Thyroid gland (tissue), 4 donors: ENCODE results near the gene PRRG3.

Source experiments
- POLR2A ChIP-seq, 2 donors: fragments of 450-650 bp; IDR thresholded peaks; one replicate each; pipeline ENCODE4 v1.6.1; 2017; ENCODE audit warnings: antibody characterized with exemption in 2 of 2, mild to moderate bottlenecking in 2 of 2, moderate library complexity in 1 of 2
- TF ChIP-seq, protein P1 (sequence below), 6 experiments: fragments of 200-600 bp in 3 of 6; fragments of 450-650 bp in 3 of 6; sonication (generic) in 3 of 6; IDR thresholded peaks; one replicate each; pipeline ENCODE4 v1.5.1; 2016 to 2019; ENCODE audit warnings: antibody characterized with exemption in 6 of 6, mild to moderate bottlenecking in 2 of 6, inconsistent platforms in 1 of 6, moderate library complexity in 1 of 6

DNA sequence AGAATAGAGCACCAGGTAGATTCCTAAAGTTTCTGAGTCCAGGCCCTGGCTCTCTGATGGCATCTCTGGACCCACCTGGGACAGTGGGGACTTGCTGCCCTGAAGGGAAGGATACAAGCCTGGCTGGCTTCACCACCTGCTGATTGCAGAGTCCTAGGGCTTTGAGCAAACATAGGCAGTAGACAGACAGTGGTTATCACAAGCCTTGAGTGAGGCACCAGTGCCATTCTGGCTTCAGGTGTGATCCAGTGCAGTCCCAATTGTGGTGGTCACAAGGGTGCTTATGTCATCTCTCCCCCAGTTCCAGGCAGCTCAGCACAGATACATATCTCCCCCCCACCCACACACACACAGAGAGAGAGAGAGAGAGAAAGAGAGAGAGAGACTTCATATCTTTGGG is 6.6 kb upstream of the PRRG3 start:
- TF ChIP-seq, protein P1, sequence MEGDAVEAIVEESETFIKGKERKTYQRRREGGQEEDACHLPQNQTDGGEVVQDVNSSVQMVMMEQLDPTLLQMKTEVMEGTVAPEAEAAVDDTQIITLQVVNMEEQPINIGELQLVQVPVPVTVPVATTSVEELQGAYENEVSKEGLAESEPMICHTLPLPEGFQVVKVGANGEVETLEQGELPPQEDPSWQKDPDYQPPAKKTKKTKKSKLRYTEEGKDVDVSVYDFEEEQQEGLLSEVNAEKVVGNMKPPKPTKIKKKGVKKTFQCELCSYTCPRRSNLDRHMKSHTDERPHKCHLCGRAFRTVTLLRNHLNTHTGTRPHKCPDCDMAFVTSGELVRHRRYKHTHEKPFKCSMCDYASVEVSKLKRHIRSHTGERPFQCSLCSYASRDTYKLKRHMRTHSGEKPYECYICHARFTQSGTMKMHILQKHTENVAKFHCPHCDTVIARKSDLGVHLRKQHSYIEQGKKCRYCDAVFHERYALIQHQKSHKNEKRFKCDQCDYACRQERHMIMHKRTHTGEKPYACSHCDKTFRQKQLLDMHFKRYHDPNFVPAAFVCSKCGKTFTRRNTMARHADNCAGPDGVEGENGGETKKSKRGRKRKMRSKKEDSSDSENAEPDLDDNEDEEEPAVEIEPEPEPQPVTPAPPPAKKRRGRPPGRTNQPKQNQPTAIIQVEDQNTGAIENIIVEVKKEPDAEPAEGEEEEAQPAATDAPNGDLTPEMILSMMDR (IDR thresholded peaks at IDR 0.05), result no peak
- no peak for TF ChIP-seq POLR2A (IDR thresholded peaks at IDR 0.05)
